A549 (cell line): ENCODE results near the gene PDE4D. TPM values are rescaled to one million over a fixed set of nuclear protein-coding genes. Genes with fewer than 3 reads are reported as not detected.

ENCODE experiments used
- CBX2 ChIP-seq: fragments of 200-600 bp; sonication (generic); IDR thresholded peaks from 2 replicates; pipeline ENCODE4 v1.6.1; 2016; ENCODE audit warnings: low read depth, mild to moderate bottlenecking, borderline replicate concordance
- CBX8 ChIP-seq: fragments of 200-600 bp; sonication (generic); IDR thresholded peaks from 2 replicates; pipeline ENCODE4 v1.6.1; 2016
- CHD2 ChIP-seq: fragments of 150-350 bp; IDR thresholded peaks from 2 replicates; pipeline ENCODE4 v1.6.1; 2014; ENCODE audit warnings: low read length; ENCODE audit not compliant: partially characterized antibody
- CHD4 ChIP-seq: fragments of 200-600 bp; sonication (generic); IDR thresholded peaks from 2 replicates; pipeline ENCODE4 v1.6.1; 2016; ENCODE audit warnings: antibody characterized with exemption, mild to moderate bottlenecking, borderline replicate concordance
- EP300 ChIP-seq, 2 experiments: fragments of >200 bp; sonication (Bioruptor Twin); formaldehyde crosslinking; IDR thresholded peaks; 2 replicates in 1 of 2; 3 replicates in 1 of 2; pipeline ENCODE4 v1.6.1; 2016 to 2017
- ESRRA ChIP-seq: fragments of 150-350 bp; IDR thresholded peaks from 2 replicates; pipeline ENCODE4 v1.6.1; 2014; ENCODE audit warnings: mild to moderate bottlenecking, low read length, borderline replicate concordance
- FOSL2 ChIP-seq, 2 experiments: fragments of 450-650 bp in 1 of 2; fragments of >200 bp in 1 of 2; sonication (Bioruptor Twin) in 1 of 2; formaldehyde crosslinking; IDR thresholded peaks; 2 replicates each; pipeline versions ENCODE4 v1.5.0 to v1.6.1; 2016 to 2020; ENCODE audit warnings: mild to moderate bottlenecking in 1 of 2, moderate library complexity in 1 of 2
- FOXS1 ChIP-seq: fragments of 250-450 bp; sonication (Bioruptor Pico); IDR thresholded peaks from 2 replicates; pipeline ENCODE4 v1.5.0; 2020; ENCODE audit warnings: mild to moderate bottlenecking, moderate library complexity
- GATA3 ChIP-seq: IDR thresholded peaks from 2 replicates; pipeline ENCODE4 v1.6.1; 2012; ENCODE audit warnings: borderline replicate concordance
- HDAC2 ChIP-seq: fragments of 200-600 bp; sonication (generic); IDR thresholded peaks from 2 replicates; pipeline ENCODE4 v1.6.1; 2016
- HEYL ChIP-seq: fragments of 250-450 bp; sonication (Bioruptor Pico); IDR thresholded peaks from 2 replicates; pipeline ENCODE4 v1.8.0; 2021; ENCODE audit warnings: mild to moderate bottlenecking, moderate library complexity
- HOXA7 ChIP-seq: fragments of 250-450 bp; sonication (Bioruptor Pico); IDR thresholded peaks from 2 replicates; pipeline ENCODE4 v1.5.0; 2020; ENCODE audit warnings: mild to moderate bottlenecking, moderate library complexity
- HOXB13 ChIP-seq: fragments of 250-450 bp; sonication (Bioruptor Pico); IDR thresholded peaks from 2 replicates; pipeline ENCODE4 v1.5.0; 2020; ENCODE audit warnings: low read depth, mild to moderate bottlenecking, moderate library complexity
- HOXB5 ChIP-seq: fragments of 250-450 bp; sonication (Bioruptor Pico); IDR thresholded peaks from 2 replicates; pipeline ENCODE4 v1.5.0; 2020; ENCODE audit warnings: mild to moderate bottlenecking, moderate library complexity
- KDM1A ChIP-seq: fragments of 200-600 bp; sonication (generic); IDR thresholded peaks from 2 replicates; pipeline ENCODE4 v1.6.1; 2016; ENCODE audit warnings: low read depth, mild to moderate bottlenecking
- KDM5A ChIP-seq: fragments of 200-600 bp; sonication (generic); IDR thresholded peaks from 2 replicates; pipeline ENCODE4 v1.6.1; 2016; ENCODE audit warnings: antibody characterized with exemption, mild to moderate bottlenecking
- MAZ ChIP-seq: fragments of 150-350 bp; IDR thresholded peaks from 2 replicates; pipeline ENCODE4 v1.6.1; 2014; ENCODE audit warnings: antibody characterized with exemption, low read depth, low read length, borderline replicate concordance
- MYC ChIP-seq: IDR thresholded peaks from 2 replicates; pipeline ENCODE4 v1.6.1; 2012; ENCODE audit warnings: mild to moderate bottlenecking, inconsistent platforms, low read length, improper control_type of control experiment, borderline replicate concordance
- NFE2L2 ChIP-seq: fragments of 150-350 bp; conservative IDR thresholded peaks from 2 replicates; pipeline ENCODE4 v1.6.1; 2014; ENCODE audit warnings: low read length
- PHF8 ChIP-seq: fragments of 200-600 bp; sonication (generic); IDR thresholded peaks from 2 replicates; pipeline ENCODE4 v1.6.1; 2016; ENCODE audit warnings: low read depth, mild to moderate bottlenecking, antibody characterized with exemption, moderate library complexity, borderline replicate concordance
- POLR2A ChIP-seq: IDR thresholded peaks from 2 replicates; pipeline ENCODE4 v1.6.1; 2012; ENCODE audit warnings: mild to moderate bottlenecking, low read length
- POLR2AphosphoS2 ChIP-seq: conservative IDR thresholded peaks from 2 replicates; pipeline ENCODE4 v1.6.1; 2012; ENCODE audit warnings: low read length, improper control_type of control experiment, inconsistent platforms
- RARB ChIP-seq: fragments of 250-450 bp; sonication (Bioruptor Pico); IDR thresholded peaks from 2 replicates; pipeline ENCODE4 v1.8.0; 2021; ENCODE audit warnings: mild to moderate bottlenecking, moderate library complexity
- RFX5 ChIP-seq: fragments of 450-650 bp; IDR thresholded peaks from 2 replicates; pipeline ENCODE4 v1.7.1; 2014; ENCODE audit warnings: antibody characterized with exemption, mild to moderate bottlenecking, moderate library complexity
- RNF2 ChIP-seq: fragments of 200-600 bp; sonication (generic); IDR thresholded peaks from 2 replicates; pipeline ENCODE4 v1.6.1; 2016; ENCODE audit warnings: low read depth, mild to moderate bottlenecking, antibody characterized with exemption, moderate library complexity, borderline replicate concordance
- SMC3 ChIP-seq: fragments of >200 bp; sonication (Bioruptor Twin); formaldehyde crosslinking; IDR thresholded peaks from 3 replicates; pipeline ENCODE4 v1.6.1; 2018; ENCODE audit warnings: inconsistent platforms
- SREBF2 ChIP-seq: fragments of 450-650 bp; IDR thresholded peaks from 2 replicates; pipeline ENCODE4 v1.6.1; 2014; ENCODE audit warnings: mild to moderate bottlenecking, moderate library complexity
- ZC3H11A ChIP-seq: fragments of 450-650 bp; IDR thresholded peaks from 2 replicates; pipeline ENCODE4 v1.6.1; 2014; ENCODE audit warnings: antibody characterized with exemption, mild to moderate bottlenecking
- ZFP36 ChIP-seq: fragments of 450-650 bp; IDR thresholded peaks from 2 replicates; pipeline ENCODE4 v1.6.1; 2014; ENCODE audit warnings: borderline replicate concordance; ENCODE audit not compliant: partially characterized antibody
- ZNF302 ChIP-seq: fragments of 250-450 bp; sonication (Bioruptor Pico); IDR thresholded peaks from 2 replicates; pipeline ENCODE4 v1.9.0; 2021; ENCODE audit warnings: inconsistent platforms, mild to moderate bottlenecking, moderate library complexity
- polyA plus RNA-seq, 4 experiments: library from polyadenylated mRNA; depleted of rRNA in 3 of 4; stranded (reverse); fragments of >200 nt; fragmentation: RNase III in 1 of 4; extraction: RNeasy Plus Mini Kit Qiagen cat#74134 plus additional on column Dnase treatment in 1 of 4; gene quantifications; 2 replicates in 3 of 4; 3 replicates in 1 of 4; pipeline ENCODE4 v1.2.3, GENCODE V29; 2011 to 2017
- TF ChIP-seq, protein P1 (sequence below): fragments of 200-600 bp; sonication (generic); IDR thresholded peaks from 2 replicates; pipeline ENCODE4 v1.6.1; 2016; ENCODE audit warnings: antibody characterized with exemption, mild to moderate bottlenecking, moderate library complexity
- TF ChIP-seq, protein P2 (sequence below): IDR thresholded peaks from 2 replicates; pipeline ENCODE4 v1.6.1; 2012
- TF ChIP-seq, protein P3 (sequence below): IDR thresholded peaks from 2 replicates; pipeline ENCODE4 v1.6.1; 2012
- TF ChIP-seq, protein P4 (sequence below): fragments of >200 bp; sonication (Bioruptor Twin); formaldehyde crosslinking; IDR thresholded peaks from 2 replicates; pipeline ENCODE4 v1.6.1; 2016
- TF ChIP-seq, protein P5 (sequence below): fragments of 250-450 bp; sonication (Bioruptor Pico); IDR thresholded peaks from 2 replicates; pipeline ENCODE4 v1.5.0; 2020; ENCODE audit warnings: low read depth, mild to moderate bottlenecking, moderate library complexity
- TF ChIP-seq, protein P6 (sequence below): fragments of >200 bp; sonication (Bioruptor Twin); formaldehyde crosslinking; IDR thresholded peaks from 3 replicates; pipeline ENCODE4 v1.5.1; 2016

Gene PDE4D
- polyA plus RNA-seq, 2 of the 4 experiments (the other 2 are of a cell fraction) = 74.0 to 213 TPM

DNA sequence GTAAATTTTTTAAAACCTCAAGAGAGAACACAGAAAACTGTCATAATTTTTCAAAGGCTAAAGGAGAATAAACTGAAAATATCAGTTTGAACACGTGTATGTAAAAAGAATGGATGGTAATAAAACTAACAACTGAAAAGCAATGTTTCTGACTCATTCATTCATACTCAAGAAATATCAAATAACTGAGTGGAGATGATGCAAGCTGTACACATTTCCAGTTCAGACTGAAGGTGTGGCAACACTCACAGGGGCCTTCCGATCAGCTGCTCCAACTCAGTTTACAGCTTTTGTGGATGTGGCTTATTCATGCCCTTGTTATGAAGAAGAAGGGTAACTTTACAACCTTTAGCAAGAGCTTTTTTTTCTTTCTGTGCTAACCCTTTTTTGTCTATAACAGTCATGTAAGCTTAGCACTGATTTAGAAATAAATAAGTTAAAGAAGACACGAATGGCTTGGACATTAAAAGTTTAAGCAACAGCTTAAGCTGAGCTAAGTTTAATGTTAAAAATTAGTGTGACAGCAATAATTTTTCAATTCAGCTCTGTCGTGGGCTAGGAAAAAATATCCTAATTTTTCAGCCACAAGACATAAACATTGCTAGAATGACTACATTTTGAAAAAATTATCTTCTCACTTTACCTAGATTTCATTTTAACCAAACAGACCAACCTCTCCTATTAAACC is 857.1 kb downstream of the PDE4D start (continued):
- 0 out of 2 replicates have a peak, but pooled peaks have one; percentile 60 for TF ChIP-seq HOXB5 (CRISPR knock-in tag)
- TF ChIP-seq RNF2 = no peak
- no peak for TF ChIP-seq SREBF2
- no peak for TF ChIP-seq KDM5A
- no peak for TF ChIP-seq ZFP36
- TF ChIP-seq HOXB13 = peak; percentile 80
- TF ChIP-seq, protein P1, sequence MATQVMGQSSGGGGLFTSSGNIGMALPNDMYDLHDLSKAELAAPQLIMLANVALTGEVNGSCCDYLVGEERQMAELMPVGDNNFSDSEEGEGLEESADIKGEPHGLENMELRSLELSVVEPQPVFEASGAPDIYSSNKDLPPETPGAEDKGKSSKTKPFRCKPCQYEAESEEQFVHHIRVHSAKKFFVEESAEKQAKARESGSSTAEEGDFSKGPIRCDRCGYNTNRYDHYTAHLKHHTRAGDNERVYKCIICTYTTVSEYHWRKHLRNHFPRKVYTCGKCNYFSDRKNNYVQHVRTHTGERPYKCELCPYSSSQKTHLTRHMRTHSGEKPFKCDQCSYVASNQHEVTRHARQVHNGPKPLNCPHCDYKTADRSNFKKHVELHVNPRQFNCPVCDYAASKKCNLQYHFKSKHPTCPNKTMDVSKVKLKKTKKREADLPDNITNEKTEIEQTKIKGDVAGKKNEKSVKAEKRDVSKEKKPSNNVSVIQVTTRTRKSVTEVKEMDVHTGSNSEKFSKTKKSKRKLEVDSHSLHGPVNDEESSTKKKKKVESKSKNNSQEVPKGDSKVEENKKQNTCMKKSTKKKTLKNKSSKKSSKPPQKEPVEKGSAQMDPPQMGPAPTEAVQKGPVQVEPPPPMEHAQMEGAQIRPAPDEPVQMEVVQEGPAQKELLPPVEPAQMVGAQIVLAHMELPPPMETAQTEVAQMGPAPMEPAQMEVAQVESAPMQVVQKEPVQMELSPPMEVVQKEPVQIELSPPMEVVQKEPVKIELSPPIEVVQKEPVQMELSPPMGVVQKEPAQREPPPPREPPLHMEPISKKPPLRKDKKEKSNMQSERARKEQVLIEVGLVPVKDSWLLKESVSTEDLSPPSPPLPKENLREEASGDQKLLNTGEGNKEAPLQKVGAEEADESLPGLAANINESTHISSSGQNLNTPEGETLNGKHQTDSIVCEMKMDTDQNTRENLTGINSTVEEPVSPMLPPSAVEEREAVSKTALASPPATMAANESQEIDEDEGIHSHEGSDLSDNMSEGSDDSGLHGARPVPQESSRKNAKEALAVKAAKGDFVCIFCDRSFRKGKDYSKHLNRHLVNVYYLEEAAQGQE = no peak
- TF ChIP-seq, protein P2, sequence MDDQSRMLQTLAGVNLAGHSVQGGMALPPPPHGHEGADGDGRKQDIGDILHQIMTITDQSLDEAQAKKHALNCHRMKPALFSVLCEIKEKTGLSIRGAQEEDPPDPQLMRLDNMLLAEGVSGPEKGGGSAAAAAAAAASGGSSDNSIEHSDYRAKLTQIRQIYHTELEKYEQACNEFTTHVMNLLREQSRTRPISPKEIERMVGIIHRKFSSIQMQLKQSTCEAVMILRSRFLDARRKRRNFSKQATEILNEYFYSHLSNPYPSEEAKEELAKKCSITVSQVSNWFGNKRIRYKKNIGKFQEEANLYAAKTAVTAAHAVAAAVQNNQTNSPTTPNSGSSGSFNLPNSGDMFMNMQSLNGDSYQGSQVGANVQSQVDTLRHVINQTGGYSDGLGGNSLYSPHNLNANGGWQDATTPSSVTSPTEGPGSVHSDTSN = peak; percentile 84
- no peak for TF ChIP-seq FOXS1 (CRISPR knock-in tag)
- TF ChIP-seq POLR2A = no peak
- peak; percentile 79 to 91; a peak in 3 of 5 replicates for TF ChIP-seq EP300 (IDR thresholded peaks at IDR 0.05)
- TF ChIP-seq GATA3 = peak; percentile 86
- TF ChIP-seq KDM1A = no peak
- TF ChIP-seq, protein P3, sequence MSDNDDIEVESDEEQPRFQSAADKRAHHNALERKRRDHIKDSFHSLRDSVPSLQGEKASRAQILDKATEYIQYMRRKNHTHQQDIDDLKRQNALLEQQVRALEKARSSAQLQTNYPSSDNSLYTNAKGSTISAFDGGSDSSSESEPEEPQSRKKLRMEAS = peak; percentile 83
- TF ChIP-seq CBX2 = no peak
- TF ChIP-seq, protein P4, sequence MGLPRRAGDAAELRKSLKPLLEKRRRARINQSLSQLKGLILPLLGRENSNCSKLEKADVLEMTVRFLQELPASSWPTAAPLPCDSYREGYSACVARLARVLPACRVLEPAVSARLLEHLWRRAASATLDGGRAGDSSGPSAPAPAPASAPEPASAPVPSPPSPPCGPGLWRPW = peak; percentile 76
- no peak for TF ChIP-seq ESRRA
- no peak for TF ChIP-seq CBX8
- TF ChIP-seq ZNF302 = peak; percentile 41; the same call in 1 of the 2 replicates
- TF ChIP-seq NFE2L2 = no peak
- 0 out of 3 replicates have a peak, but pooled peaks have one; percentile 21 for TF ChIP-seq SMC3
- no peak for TF ChIP-seq MAZ
- TF ChIP-seq RFX5 = no peak
- no peak for TF ChIP-seq CHD2
- TF ChIP-seq RARB = peak; percentile 45; the same call in 1 of the 2 replicates
- TF ChIP-seq PHF8 = no peak
- TF ChIP-seq HEYL (CRISPR knock-in tag) = no peak
- TF ChIP-seq, protein P5, sequence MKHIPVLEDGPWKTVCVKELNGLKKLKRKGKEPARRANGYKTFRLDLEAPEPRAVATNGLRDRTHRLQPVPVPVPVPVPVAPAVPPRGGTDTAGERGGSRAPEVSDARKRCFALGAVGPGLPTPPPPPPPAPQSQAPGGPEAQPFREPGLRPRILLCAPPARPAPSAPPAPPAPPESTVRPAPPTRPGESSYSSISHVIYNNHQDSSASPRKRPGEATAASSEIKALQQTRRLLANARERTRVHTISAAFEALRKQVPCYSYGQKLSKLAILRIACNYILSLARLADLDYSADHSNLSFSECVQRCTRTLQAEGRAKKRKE (CRISPR knock-in tag) = no peak
- TF ChIP-seq FOSL2 (IDR thresholded peaks at IDR 0.05) = peak; percentile 88
- TF ChIP-seq FOSL2 (CRISPR knock-in tag; IDR thresholded peaks at IDR 0.05) = peak; percentile 91
- TF ChIP-seq MYC = no peak
- no peak for TF ChIP-seq ZC3H11A
- TF ChIP-seq, protein P6, sequence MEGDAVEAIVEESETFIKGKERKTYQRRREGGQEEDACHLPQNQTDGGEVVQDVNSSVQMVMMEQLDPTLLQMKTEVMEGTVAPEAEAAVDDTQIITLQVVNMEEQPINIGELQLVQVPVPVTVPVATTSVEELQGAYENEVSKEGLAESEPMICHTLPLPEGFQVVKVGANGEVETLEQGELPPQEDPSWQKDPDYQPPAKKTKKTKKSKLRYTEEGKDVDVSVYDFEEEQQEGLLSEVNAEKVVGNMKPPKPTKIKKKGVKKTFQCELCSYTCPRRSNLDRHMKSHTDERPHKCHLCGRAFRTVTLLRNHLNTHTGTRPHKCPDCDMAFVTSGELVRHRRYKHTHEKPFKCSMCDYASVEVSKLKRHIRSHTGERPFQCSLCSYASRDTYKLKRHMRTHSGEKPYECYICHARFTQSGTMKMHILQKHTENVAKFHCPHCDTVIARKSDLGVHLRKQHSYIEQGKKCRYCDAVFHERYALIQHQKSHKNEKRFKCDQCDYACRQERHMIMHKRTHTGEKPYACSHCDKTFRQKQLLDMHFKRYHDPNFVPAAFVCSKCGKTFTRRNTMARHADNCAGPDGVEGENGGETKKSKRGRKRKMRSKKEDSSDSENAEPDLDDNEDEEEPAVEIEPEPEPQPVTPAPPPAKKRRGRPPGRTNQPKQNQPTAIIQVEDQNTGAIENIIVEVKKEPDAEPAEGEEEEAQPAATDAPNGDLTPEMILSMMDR = no peak
- no peak for TF ChIP-seq HDAC2
- no peak for TF ChIP-seq CHD4
- peak; percentile 62; the same call in 1 of the 2 replicates for TF ChIP-seq HOXA7 (CRISPR knock-in tag)
- TF ChIP-seq POLR2AphosphoS2 = peak; percentile 74; the same call in 1 of the 2 replicates
